ENCODE results near the gene PNMA8A. TPM values are rescaled to one million over a fixed set of nuclear protein-coding genes. Genes with fewer than 3 reads are reported as not detected.

The PNMA8A gene, protein sequence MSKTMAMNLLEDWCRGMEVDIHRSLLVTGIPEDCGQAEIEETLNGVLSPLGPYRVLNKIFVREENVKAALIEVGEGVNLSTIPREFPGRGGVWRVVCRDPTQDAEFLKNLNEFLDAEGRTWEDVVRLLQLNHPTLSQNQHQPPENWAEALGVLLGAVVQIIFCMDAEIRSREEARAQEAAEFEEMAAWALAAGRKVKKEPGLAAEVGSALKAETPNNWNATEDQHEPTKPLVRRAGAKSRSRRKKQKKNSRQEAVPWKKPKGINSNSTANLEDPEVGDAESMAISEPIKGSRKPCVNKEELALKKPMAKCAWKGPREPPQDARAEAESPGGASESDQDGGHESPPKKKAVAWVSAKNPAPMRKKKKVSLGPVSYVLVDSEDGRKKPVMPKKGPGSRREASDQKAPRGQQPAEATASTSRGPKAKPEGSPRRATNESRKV
- 1 to 10 TPM in 3 of 4 donors, under 1 TPM in 1; 0.90 to 7.4 (median 3.4) TPM for total RNA-seq

DNA sequence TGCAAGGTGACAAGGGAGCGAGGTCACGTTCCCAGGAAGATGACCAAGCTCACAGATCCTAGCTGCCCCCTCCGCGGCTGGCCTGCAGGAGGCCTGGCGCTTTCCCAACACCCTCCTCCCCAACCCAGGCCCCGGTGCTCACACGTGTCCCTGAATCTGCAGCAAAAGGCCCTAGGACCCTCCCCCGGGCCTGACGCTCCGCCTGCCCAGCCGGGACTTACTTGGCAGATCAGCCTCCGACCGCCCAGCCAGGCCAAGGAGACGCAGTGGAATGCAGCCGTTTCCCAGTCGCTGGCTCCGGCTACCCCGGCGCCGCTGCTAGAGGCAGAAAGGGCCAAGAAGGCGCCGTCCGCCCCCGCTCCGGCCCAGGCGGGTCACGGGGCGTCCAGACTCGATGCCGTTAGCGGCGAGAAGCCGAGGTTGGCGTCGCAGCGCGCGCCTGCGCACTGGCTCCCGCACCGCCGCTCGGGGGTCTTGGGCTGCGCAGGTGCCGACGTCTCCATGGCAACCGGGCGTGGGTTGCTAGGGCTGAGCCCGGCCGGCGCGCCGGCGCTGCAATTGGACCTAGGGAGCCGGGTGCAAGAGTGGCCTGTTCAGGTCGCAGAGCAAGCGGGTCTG lies at the start of gene PNMA8A:
PNMA8A (minus strand) TSS at position 448 of the 618 bp plus-strand sequence. CDS start 528 bp downstream, outside the sequence.
- H3K27ac ChIP-seq, result peak within 1 kb of the TSS; percentile 59 to 78 (median 72)
- peaks cover 0 to 19% of the 10 kb centered on the region in 2 donors for H3K27me3 ChIP-seq
- H3K4me3 ChIP-seq, result peak within 1 kb of the TSS; percentile 38 to 57 (median 38)
- H3K9me3 ChIP-seq, result no peaks in the 10 kb centered on the region
- 4% methylated on average over 52 to 55 of the region's 57 CpGs for WGBS, 2 donors
- TF ChIP-seq CTCF (IDR thresholded peaks at IDR 0.05) (no peak), EP300 (IDR thresholded peaks at IDR 0.05) (no peak), POLR2A (IDR thresholded peaks at IDR 0.05) (no peak)
- H3K4me1 ChIP-seq, result peaks cover 0 to 20% (median 9%) of the 10 kb centered on the region in 4 donors
- H3K36me3 ChIP-seq, result peaks cover 0 to 7% (median 0%) of the 10 kb centered on the region in 3 donors
- DNase-seq (ENCODE audit: low spot score in 2 of 2), result no peak

DNA sequence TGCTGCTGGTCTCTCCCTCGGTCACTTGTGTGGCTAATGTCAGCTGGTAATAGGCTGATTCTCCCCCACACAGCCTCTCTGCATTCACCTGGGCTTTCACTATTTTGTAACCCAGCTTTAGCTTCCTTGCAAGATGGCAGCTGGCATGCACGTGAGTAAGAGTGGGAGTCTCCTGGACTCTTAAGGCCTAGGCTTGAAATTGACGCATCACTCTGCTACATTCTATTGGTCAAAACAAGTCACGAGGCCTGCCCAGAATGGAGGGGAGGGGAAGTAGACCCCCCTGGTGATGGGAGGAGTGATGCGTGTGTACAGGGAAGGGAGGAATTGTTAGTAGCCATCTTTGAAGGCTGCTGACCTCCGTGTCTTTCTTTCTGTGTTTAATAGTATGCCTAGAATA lies 49.3 kb upstream of the PNMA8A start:
- 78 to 84% methylated on average over 6 of the region's 6 CpGs for WGBS, 2 donors
- Histone ChIP-seq H3K27ac (no peak overlapping the region), H3K27me3 (no peaks in the 10 kb centered on the region), H3K4me1 (no peaks in the 10 kb centered on the region), H3K4me3 (no peak overlapping the region), H3K9me3 (peaks cover 0 to 7% (median 0%) of the 10 kb centered on the region in 4 donors), H3K36me3 (peaks cover 0 to 27% (median 0%) of the 10 kb centered on the region in 3 donors)
- no peak for TF ChIP-seq EP300 (IDR thresholded peaks at IDR 0.05)
- no peak for TF ChIP-seq POLR2A (IDR thresholded peaks at IDR 0.05)
- TF ChIP-seq CTCF (IDR thresholded peaks at IDR 0.05), result no peak
- DNase-seq (ENCODE audit: low spot score in 2 of 2), result no peak

DNA sequence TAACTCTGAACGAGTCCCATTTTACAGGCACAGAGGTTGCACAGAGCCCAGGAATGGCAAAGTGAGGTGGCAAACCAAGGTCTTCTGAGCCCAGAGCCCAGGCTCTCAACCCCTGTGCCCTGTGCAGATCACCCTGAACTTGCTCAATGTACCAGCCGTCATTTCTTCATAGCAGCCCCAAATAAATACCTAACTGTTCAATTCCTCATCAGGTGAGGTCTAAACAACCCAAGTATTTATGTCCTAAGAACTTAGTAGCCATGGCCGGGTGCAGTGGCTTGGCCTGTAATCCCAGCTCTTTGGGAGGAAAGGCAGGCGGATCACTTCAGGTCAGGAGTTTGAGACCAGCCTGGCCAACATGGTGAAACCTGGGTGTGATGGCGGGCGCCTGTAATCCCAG lies 46.1 kb upstream of the PNMA8A start:
- 79 to 86% methylated on average over 6 of the region's 6 CpGs for WGBS, 2 donors
- TF ChIP-seq POLR2A (IDR thresholded peaks at IDR 0.05), result no peak
- TF ChIP-seq EP300 (IDR thresholded peaks at IDR 0.05), result no peak
- no peak for TF ChIP-seq CTCF (IDR thresholded peaks at IDR 0.05)
- Histone ChIP-seq H3K36me3 (peaks cover 0 to 5% (median 0%) of the 10 kb centered on the region in 3 donors), H3K9me3 (no peaks in the 10 kb centered on the region), H3K27ac (no peak overlapping the region), H3K4me1 (peaks cover 0 to 9% (median 0%) of the 10 kb centered on the region in 4 donors), H3K4me3 (no peak overlapping the region), H3K27me3 (peaks cover 0 to 4% of the 10 kb centered on the region in 2 donors)
- no peak for DNase-seq (ENCODE audit: low spot score in 2 of 2)

- peaks cover 0 to 4% of the 10 kb centered on the region in 2 donors for H3K27me3 ChIP-seq
- no peak for DNase-seq (ENCODE audit: low spot score in 2 of 2)
- H3K4me3 ChIP-seq, result no peak overlapping the region
- H3K27ac ChIP-seq, result no peak overlapping the region
- 23 to 25% methylated on average over 6 of the region's 6 CpGs for WGBS, 2 donors
- peaks cover 0 to 11% (median 0%) of the 10 kb centered on the region in 4 donors for H3K9me3 ChIP-seq
- H3K4me1 ChIP-seq, result peaks cover 0 to 9% (median 0%) of the 10 kb centered on the region in 4 donors
- H3K36me3 ChIP-seq, result peaks cover 0 to 14% (median 0%) of the 10 kb centered on the region in 3 donors
- TF ChIP-seq EP300 (IDR thresholded peaks at IDR 0.05) (no peak), CTCF (IDR thresholded peaks at IDR 0.05) (peak; percentile 44 to 62 (median 57)), POLR2A (IDR thresholded peaks at IDR 0.05) (no peak)
These were observed 44.6 kb upstream of the PNMA8A start for GRCh38 chr19:46515879-46516350.
